ENCODE data around the gene CATSPERB. TPM values are rescaled to one million over a fixed set of nuclear protein-coding genes. Genes with fewer than 3 reads are reported as not detected.
A peak's percentile ranks its signal among the peaks of the same experiment; 100 is the strongest.

The CATSPERB gene
- total RNA-seq, 1 donor from 2014 or later: 0.99 TPM

GRCh38 chr14:91649930-91650329 is 82.0 kb downstream of the CATSPERB start:
- H3K4me3 Mint-ChIP-seq (ENCODE audit: unreplicated experiment): no peak overlapping the region
- peaks cover 2% of the 10 kb centered on the region for H3K4me1 Mint-ChIP-seq (ENCODE audit: low read depth)
- peak; percentile 88 for TF ChIP-seq CTCF (IDR thresholded peaks at IDR 0.05)
- peaks cover 5% of the 10 kb centered on the region for H3K36me3 Mint-ChIP-seq (ENCODE audit: low read depth)
- H3K27me3 Mint-ChIP-seq (ENCODE audit: low read depth): peaks cover 15% of the 10 kb centered on the region
- DNase-seq (ENCODE audit: low spot score): no peak
- H3K27ac Mint-ChIP-seq (ENCODE audit: unreplicated experiment): no peak overlapping the region
- H3K9me3 Mint-ChIP-seq (ENCODE audit: low read depth): no peaks in the 10 kb centered on the region

- H3K4me1 Mint-ChIP-seq (ENCODE audit: low read depth): peaks cover 2% of the 10 kb centered on the region
- no peak for TF ChIP-seq CTCF (IDR thresholded peaks at IDR 0.05)
- peaks cover 12% of the 10 kb centered on the region for H3K27me3 Mint-ChIP-seq (ENCODE audit: low read depth)
Measured at GRCh38 chr14:91647856-91648255, 84.0 kb downstream of the CATSPERB start.

GRCh38 chr14:91636604-91637003 is 95.3 kb downstream of the CATSPERB start:
- no peak for TF ChIP-seq CTCF (IDR thresholded peaks at IDR 0.05)
- no peaks in the 10 kb centered on the region for H3K36me3 Mint-ChIP-seq (ENCODE audit: low read depth)
- no peak overlapping the region for H3K27ac Mint-ChIP-seq (ENCODE audit: unreplicated experiment)
- peaks cover 2% of the 10 kb centered on the region for H3K9me3 Mint-ChIP-seq (ENCODE audit: low read depth)
- peaks cover 6% of the 10 kb centered on the region for H3K27me3 Mint-ChIP-seq (ENCODE audit: low read depth)
- no peak for DNase-seq (ENCODE audit: low spot score)
- no peak overlapping the region for H3K4me3 Mint-ChIP-seq (ENCODE audit: unreplicated experiment)
- no peaks in the 10 kb centered on the region for H3K4me1 Mint-ChIP-seq (ENCODE audit: low read depth)

More at GRCh38 chr14:91647856-91648255, 84.0 kb downstream of the CATSPERB start:
- DNase-seq (ENCODE audit: low spot score): no peak
- Mint-ChIP-seq H3K4me3 (ENCODE audit: unreplicated experiment) (no peak overlapping the region), H3K36me3 (ENCODE audit: low read depth) (peaks cover 4% of the 10 kb centered on the region), H3K9me3 (ENCODE audit: low read depth) (no peaks in the 10 kb centered on the region), H3K27ac (ENCODE audit: unreplicated experiment) (no peak overlapping the region)

- Mint-ChIP-seq H3K4me1 (ENCODE audit: low read depth) (no peaks in the 10 kb centered on the region), H3K27ac (ENCODE audit: unreplicated experiment) (no peak overlapping the region), H3K27me3 (ENCODE audit: low read depth) (peaks cover 19% of the 10 kb centered on the region), H3K36me3 (ENCODE audit: low read depth) (no peaks in the 10 kb centered on the region), H3K4me3 (ENCODE audit: unreplicated experiment) (no peak overlapping the region), H3K9me3 (ENCODE audit: low read depth) (no peaks in the 10 kb centered on the region)
- DNase-seq (ENCODE audit: low spot score): no peak
- no peak for TF ChIP-seq CTCF (IDR thresholded peaks at IDR 0.05)
Measured at GRCh38 chr14:91624757-91625156, 107.1 kb downstream of the CATSPERB start.

- no peaks in the 10 kb centered on the region for H3K27me3 Mint-ChIP-seq (ENCODE audit: low read depth)
- no peaks in the 10 kb centered on the region for H3K36me3 Mint-ChIP-seq (ENCODE audit: low read depth)
- no peak for TF ChIP-seq CTCF (IDR thresholded peaks at IDR 0.05)
- DNase-seq (ENCODE audit: low spot score): no peak
- no peak overlapping the region for H3K27ac Mint-ChIP-seq (ENCODE audit: unreplicated experiment)
- H3K4me1 Mint-ChIP-seq (ENCODE audit: low read depth): no peaks in the 10 kb centered on the region
- H3K4me3 Mint-ChIP-seq (ENCODE audit: unreplicated experiment): no peak overlapping the region
- no peaks in the 10 kb centered on the region for H3K9me3 Mint-ChIP-seq (ENCODE audit: low read depth)
Measured at GRCh38 chr14:91614187-91614586, 117.7 kb downstream of the CATSPERB start.
